22Rv1 (cell line): ENCODE results near the gene HMGB3.

Experiments
- CTCF ChIP-seq: fragments of 450-650 bp; IDR thresholded peaks from 2 replicates; pipeline ENCODE4 v1.5.1; 2017; ENCODE audit warnings: mild to moderate bottlenecking
- ZFX ChIP-seq: fragments of 450-650 bp; IDR thresholded peaks from 2 replicates; pipeline ENCODE4 v1.6.1; 2017; ENCODE audit warnings: antibody characterized with exemption, borderline replicate concordance

DNA sequence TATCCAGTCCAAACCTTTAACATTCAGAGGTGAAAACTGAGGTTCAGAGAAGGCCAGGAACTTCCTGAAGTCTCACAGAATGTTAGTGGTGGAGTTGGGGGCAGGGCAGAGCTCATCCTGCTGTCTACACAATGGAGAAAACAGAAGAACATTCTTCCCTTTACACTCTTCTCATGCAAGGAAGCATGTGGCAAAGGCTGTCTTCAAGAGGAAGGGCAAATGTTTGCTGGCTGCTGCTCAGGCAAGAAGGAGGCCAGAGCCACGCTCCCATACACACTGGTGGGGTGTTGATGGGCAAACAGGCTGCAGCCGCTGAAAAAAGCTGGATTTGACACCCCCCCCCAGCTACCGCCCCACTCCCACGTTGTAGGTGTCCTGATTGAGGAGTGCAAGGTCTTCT is 32.5 kb downstream of the HMGB3 start:
- TF ChIP-seq CTCF (no peak), ZFX (no peak)
